Measurements from ENCODE around the gene FBN3.
A peak's percentile ranks its signal among the peaks of the same experiment; 100 is the strongest.

FBN3 gene

DNA sequence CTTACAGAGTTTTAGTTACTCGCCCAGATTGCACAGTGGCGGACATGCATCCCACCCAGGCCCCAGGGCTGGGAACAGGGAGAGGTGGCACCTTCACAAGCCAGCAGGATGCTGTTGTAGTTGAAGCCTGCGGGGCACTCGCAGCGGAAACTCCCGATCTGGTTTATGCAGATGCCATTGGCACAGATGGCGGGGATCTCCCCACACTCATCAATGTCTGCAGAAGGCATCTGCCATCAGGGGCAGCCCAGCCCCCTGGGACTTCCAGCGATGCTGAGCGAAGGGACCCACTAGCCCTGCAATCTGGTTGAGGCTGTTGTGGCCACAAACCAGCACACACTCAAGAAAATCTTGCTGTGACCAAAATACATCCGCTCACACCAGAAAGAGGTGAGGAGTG, 52.2 kb downstream of the FBN3 start:
- no peak overlapping the region for H3K23ac ChIP-seq (ENCODE audit: low read length)
- peaks cover 24% of the 10 kb centered on the region for H3K36me3 ChIP-seq (ENCODE audit: control insufficient read depth, insufficient read depth, low read length)
- H3K4me2 ChIP-seq (ENCODE audit: low read length), result no peak overlapping the region
- no peak overlapping the region for H3K9ac ChIP-seq (ENCODE audit: low read length)
- H3K4me1 ChIP-seq (ENCODE audit: control insufficient read depth, low read depth, low read length), result no peaks in the 10 kb centered on the region
- no peak overlapping the region for H2BK15ac ChIP-seq (replicated peaks; ENCODE audit: low read depth)
- no peak overlapping the region for H2BK120ac ChIP-seq (ENCODE audit: low read depth, low read length)
- H4K8ac ChIP-seq (ENCODE audit: low read depth, low read length), result no peak overlapping the region
- H3K79me2 ChIP-seq (ENCODE audit: control insufficient read depth, insufficient read depth, low read length), result no peaks in the 10 kb centered on the region
- no peak for DNase-seq
- H3K27ac ChIP-seq (ENCODE audit: low read depth, low read length), result no peak overlapping the region
- no peak overlapping the region for H3K56ac ChIP-seq (ENCODE audit: low read length)
- H3K4ac ChIP-seq (ENCODE audit: low read depth, low read length), result no peak overlapping the region
- no peaks in the 10 kb centered on the region for H3K79me1 ChIP-seq (ENCODE audit: low read length)
- no peak overlapping the region for H3K4me3 ChIP-seq (ENCODE audit: low read length)
- no peak overlapping the region for H2BK5ac ChIP-seq (ENCODE audit: low read length)
- WGBS (ENCODE audit: extremely low coverage, insufficient coverage, low lambda C conversion rate), result no CpG with 5 or more reads among the region's 10 CpGs
- H4K5ac ChIP-seq (ENCODE audit: low read length), result no peak overlapping the region
- H2AK5ac ChIP-seq (ENCODE audit: low read length), result no peak overlapping the region
- no peak overlapping the region for H3K18ac ChIP-seq (ENCODE audit: low read length)
- no peaks in the 10 kb centered on the region for H3K27me3 ChIP-seq (ENCODE audit: insufficient read depth, low read length, poor library complexity)

DNA sequence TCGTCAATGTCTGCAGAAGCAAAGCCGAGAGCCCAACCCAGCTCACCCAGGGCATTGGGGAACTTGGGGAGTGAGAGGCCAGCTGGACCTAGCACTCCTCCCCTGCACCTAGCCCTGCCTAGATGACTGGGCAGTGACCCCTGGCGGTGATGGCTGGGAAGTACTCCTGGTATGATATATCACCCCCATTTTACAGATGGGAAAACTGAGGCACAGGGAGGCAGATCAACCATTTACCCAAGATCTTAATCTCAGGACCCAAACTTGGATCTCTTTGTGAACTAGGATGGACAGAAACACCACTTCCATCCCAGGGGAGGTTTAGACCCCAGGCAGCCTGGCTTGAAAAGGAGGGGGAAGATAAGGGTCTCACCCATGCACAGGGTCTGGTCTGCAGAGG, 53.3 kb downstream of the FBN3 start:
- H2BK15ac ChIP-seq (replicated peaks; ENCODE audit: low read depth), result no peak overlapping the region
- no peaks in the 10 kb centered on the region for H3K79me1 ChIP-seq (ENCODE audit: low read length)
- H3K36me3 ChIP-seq (ENCODE audit: control insufficient read depth, insufficient read depth, low read length), result peaks cover 26% of the 10 kb centered on the region
- no peak overlapping the region for H3K18ac ChIP-seq (ENCODE audit: low read length)
- no peak overlapping the region for H3K9ac ChIP-seq (ENCODE audit: low read length)
- no peak overlapping the region for H4K8ac ChIP-seq (ENCODE audit: low read depth, low read length)
- H3K27me3 ChIP-seq (ENCODE audit: insufficient read depth, low read length, poor library complexity), result no peaks in the 10 kb centered on the region
- no peak overlapping the region for H2BK5ac ChIP-seq (ENCODE audit: low read length)
- no peak overlapping the region for H4K5ac ChIP-seq (ENCODE audit: low read length)
- WGBS (ENCODE audit: extremely low coverage, insufficient coverage, low lambda C conversion rate), result no CpG with 5 or more reads among the region's 3 CpGs
- peak overlapping the region; percentile 16 for H3K4me3 ChIP-seq (ENCODE audit: low read length)
- DNase-seq, result no peak
- no peaks in the 10 kb centered on the region for H3K79me2 ChIP-seq (ENCODE audit: control insufficient read depth, insufficient read depth, low read length)
- no peaks in the 10 kb centered on the region for H3K4me1 ChIP-seq (ENCODE audit: control insufficient read depth, low read depth, low read length)
- no peak overlapping the region for H3K27ac ChIP-seq (ENCODE audit: low read depth, low read length)
- H3K56ac ChIP-seq (ENCODE audit: low read length), result no peak overlapping the region
- H3K4ac ChIP-seq (ENCODE audit: low read depth, low read length), result no peak overlapping the region
- H3K4me2 ChIP-seq (ENCODE audit: low read length), result no peak overlapping the region
- no peak overlapping the region for H2AK5ac ChIP-seq (ENCODE audit: low read length)
- no peak overlapping the region for H3K23ac ChIP-seq (ENCODE audit: low read length)
- no peak overlapping the region for H2BK120ac ChIP-seq (ENCODE audit: low read depth, low read length)

DNA sequence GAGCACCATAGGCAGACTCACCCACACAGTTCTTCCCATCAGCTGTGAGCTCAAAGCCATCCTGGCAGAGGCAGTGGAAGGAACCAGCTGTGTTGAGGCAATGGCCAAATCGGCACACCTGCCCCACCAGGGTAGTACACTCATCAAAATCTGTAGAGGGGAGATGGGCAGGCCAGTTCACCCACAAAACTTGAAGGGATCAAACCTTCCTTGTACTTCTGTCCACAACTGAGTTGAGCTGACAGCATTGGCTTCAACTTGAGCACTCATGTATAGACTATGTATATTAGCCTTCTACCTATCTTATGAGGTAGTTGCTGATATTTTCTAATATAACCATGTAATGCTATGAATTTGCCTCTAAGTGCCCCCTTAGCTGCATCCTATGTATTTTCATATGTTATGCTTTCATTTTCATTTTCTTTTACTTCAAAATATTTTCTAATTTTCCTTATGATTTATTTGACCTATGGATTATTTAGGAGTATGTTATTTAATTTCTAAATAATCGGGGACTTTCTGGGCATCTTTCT, 54.0 kb downstream of the FBN3 start:
- no peak overlapping the region for H2BK120ac ChIP-seq (ENCODE audit: low read depth, low read length)
- peak overlapping the region; percentile 13 for H3K4me3 ChIP-seq (ENCODE audit: low read length)
- no peak overlapping the region for H2AK5ac ChIP-seq (ENCODE audit: low read length)
- H3K36me3 ChIP-seq (ENCODE audit: control insufficient read depth, insufficient read depth, low read length), result peaks cover 23% of the 10 kb centered on the region
- H3K79me2 ChIP-seq (ENCODE audit: control insufficient read depth, insufficient read depth, low read length), result no peaks in the 10 kb centered on the region
- no peak overlapping the region for H2BK5ac ChIP-seq (ENCODE audit: low read length)
- WGBS (ENCODE audit: extremely low coverage, insufficient coverage, low lambda C conversion rate), result no CpG with 5 or more reads among the region's 2 CpGs
- no peak overlapping the region for H3K56ac ChIP-seq (ENCODE audit: low read length)
- H3K79me1 ChIP-seq (ENCODE audit: low read length), result no peaks in the 10 kb centered on the region
- no peak overlapping the region for H4K5ac ChIP-seq (ENCODE audit: low read length)
- no peak for DNase-seq
- no peak overlapping the region for H4K8ac ChIP-seq (ENCODE audit: low read depth, low read length)
- H3K4ac ChIP-seq (ENCODE audit: low read depth, low read length), result no peak overlapping the region
- no peak overlapping the region for H2BK15ac ChIP-seq (replicated peaks; ENCODE audit: low read depth)
- H3K9ac ChIP-seq (ENCODE audit: low read length), result no peak overlapping the region
- H3K4me1 ChIP-seq (ENCODE audit: control insufficient read depth, low read depth, low read length), result no peaks in the 10 kb centered on the region
- no peak overlapping the region for H3K18ac ChIP-seq (ENCODE audit: low read length)
- no peak overlapping the region for H3K23ac ChIP-seq (ENCODE audit: low read length)
- H3K27me3 ChIP-seq (ENCODE audit: insufficient read depth, low read length, poor library complexity), result no peaks in the 10 kb centered on the region
- H3K27ac ChIP-seq (ENCODE audit: low read depth, low read length), result no peak overlapping the region
- H3K4me2 ChIP-seq (ENCODE audit: low read length), result no peak overlapping the region

DNA sequence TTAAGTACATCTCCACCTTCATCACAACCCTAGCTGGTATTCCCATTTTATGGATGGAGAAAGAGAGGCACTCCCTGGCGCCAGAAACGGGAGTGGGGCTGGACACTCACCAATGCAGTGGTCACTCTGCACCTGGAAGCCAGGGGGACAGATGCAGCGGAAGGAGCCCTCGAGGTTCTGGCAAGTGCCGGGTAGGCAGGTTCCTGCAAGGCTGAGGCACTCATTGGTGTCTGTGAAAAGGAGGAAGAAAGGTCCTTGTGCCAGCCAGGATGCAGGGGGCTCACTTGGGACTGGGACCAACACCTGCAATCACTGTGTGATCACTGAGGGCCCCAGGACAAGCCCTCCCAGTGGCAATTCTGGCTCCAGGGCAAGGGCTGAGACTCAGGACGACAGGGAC, 55.1 kb downstream of the FBN3 start:
- Histone ChIP-seq H3K4me1 (ENCODE audit: control insufficient read depth, low read depth, low read length) (no peaks in the 10 kb centered on the region), H3K4me3 (ENCODE audit: low read length) (no peak overlapping the region), H3K4me2 (ENCODE audit: low read length) (no peak overlapping the region), H3K23ac (ENCODE audit: low read length) (no peak overlapping the region), H3K18ac (ENCODE audit: low read length) (no peak overlapping the region), H3K27me3 (ENCODE audit: insufficient read depth, low read length, poor library complexity) (no peaks in the 10 kb centered on the region), H4K5ac (ENCODE audit: low read length) (no peak overlapping the region), H2BK15ac (replicated peaks; ENCODE audit: low read depth) (no peak overlapping the region), H2AK5ac (ENCODE audit: low read length) (no peak overlapping the region), H4K8ac (ENCODE audit: low read depth, low read length) (no peak overlapping the region), H3K79me2 (ENCODE audit: control insufficient read depth, insufficient read depth, low read length) (no peaks in the 10 kb centered on the region), H2BK5ac (ENCODE audit: low read length) (no peak overlapping the region), H2BK120ac (ENCODE audit: low read depth, low read length) (no peak overlapping the region), H3K79me1 (ENCODE audit: low read length) (no peaks in the 10 kb centered on the region), H3K9ac (ENCODE audit: low read length) (no peak overlapping the region), H3K36me3 (ENCODE audit: control insufficient read depth, insufficient read depth, low read length) (peaks cover 25% of the 10 kb centered on the region), H3K27ac (ENCODE audit: low read depth, low read length) (no peak overlapping the region), H3K4ac (ENCODE audit: low read depth, low read length) (no peak overlapping the region), H3K56ac (ENCODE audit: low read length) (no peak overlapping the region)
- no peak for DNase-seq
- no CpG with 5 or more reads among the region's 6 CpGs for WGBS (ENCODE audit: extremely low coverage, insufficient coverage, low lambda C conversion rate)

DNA sequence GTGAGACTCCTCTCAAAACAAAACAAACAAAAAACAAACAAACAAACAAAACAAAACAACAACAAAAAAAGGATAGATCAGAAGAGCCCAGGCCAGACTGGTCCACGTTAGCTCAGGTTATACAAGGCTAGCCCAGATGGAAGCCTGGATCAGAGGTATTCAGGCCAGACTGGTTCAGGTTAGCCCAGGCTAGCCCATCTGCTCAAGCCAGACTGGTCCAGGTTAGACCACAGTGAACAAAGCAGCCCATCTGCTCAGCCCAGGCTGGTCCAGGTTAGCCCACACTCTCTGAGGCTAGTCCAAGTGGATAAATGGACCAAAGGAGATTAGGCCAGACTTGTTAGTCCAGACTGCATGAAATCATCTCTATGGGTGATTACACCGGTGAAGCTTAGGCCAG, 55.7 kb downstream of the FBN3 start:
- no peak overlapping the region for H2BK5ac ChIP-seq (ENCODE audit: low read length)
- H3K4ac ChIP-seq (ENCODE audit: low read depth, low read length), result no peak overlapping the region
- peaks cover 27% of the 10 kb centered on the region for H3K36me3 ChIP-seq (ENCODE audit: control insufficient read depth, insufficient read depth, low read length)
- no peak overlapping the region for H2AK5ac ChIP-seq (ENCODE audit: low read length)
- H3K4me1 ChIP-seq (ENCODE audit: control insufficient read depth, low read depth, low read length), result no peaks in the 10 kb centered on the region
- H2BK120ac ChIP-seq (ENCODE audit: low read depth, low read length), result no peak overlapping the region
- H3K4me3 ChIP-seq (ENCODE audit: low read length), result no peak overlapping the region
- WGBS (ENCODE audit: extremely low coverage, insufficient coverage, low lambda C conversion rate), result no CpG with 5 or more reads among the region's 2 CpGs
- no peak overlapping the region for H4K5ac ChIP-seq (ENCODE audit: low read length)
- H3K9ac ChIP-seq (ENCODE audit: low read length), result no peak overlapping the region
- no peak overlapping the region for H3K56ac ChIP-seq (ENCODE audit: low read length)
- no peak for DNase-seq
- H3K23ac ChIP-seq (ENCODE audit: low read length), result no peak overlapping the region
- no peak overlapping the region for H4K8ac ChIP-seq (ENCODE audit: low read depth, low read length)
- H3K18ac ChIP-seq (ENCODE audit: low read length), result no peak overlapping the region
- no peak overlapping the region for H3K27ac ChIP-seq (ENCODE audit: low read depth, low read length)
- no peaks in the 10 kb centered on the region for H3K79me2 ChIP-seq (ENCODE audit: control insufficient read depth, insufficient read depth, low read length)
- H2BK15ac ChIP-seq (replicated peaks; ENCODE audit: low read depth), result no peak overlapping the region
- no peaks in the 10 kb centered on the region for H3K27me3 ChIP-seq (ENCODE audit: insufficient read depth, low read length, poor library complexity)
- H3K4me2 ChIP-seq (ENCODE audit: low read length), result no peak overlapping the region
- no peaks in the 10 kb centered on the region for H3K79me1 ChIP-seq (ENCODE audit: low read length)

DNA sequence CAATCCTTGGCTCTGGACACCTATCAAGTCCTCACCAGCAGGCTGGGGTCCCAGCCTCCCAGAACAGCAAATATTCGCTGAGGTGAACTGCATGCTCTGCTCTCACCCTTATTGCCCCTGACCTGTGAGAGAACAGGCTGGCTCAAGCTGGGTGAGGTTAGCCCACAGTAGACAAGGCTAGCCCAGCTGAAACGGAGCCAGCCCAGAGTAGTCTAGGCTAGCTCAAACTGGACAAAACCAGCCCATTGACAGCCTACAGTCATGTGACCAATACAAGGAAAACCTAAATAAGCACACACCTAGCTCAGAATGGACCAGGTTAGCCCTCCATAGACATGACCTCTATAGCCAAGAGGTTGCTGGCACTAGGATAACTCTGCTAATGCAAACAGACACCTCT, 58.4 kb downstream of the FBN3 start:
- Histone ChIP-seq H3K4ac (ENCODE audit: low read depth, low read length) (no peak overlapping the region), H4K5ac (ENCODE audit: low read length) (no peak overlapping the region), H3K79me1 (ENCODE audit: low read length) (no peaks in the 10 kb centered on the region), H3K4me1 (ENCODE audit: control insufficient read depth, low read depth, low read length) (no peaks in the 10 kb centered on the region), H3K4me3 (ENCODE audit: low read length) (no peak overlapping the region), H4K8ac (ENCODE audit: low read depth, low read length) (no peak overlapping the region), H3K23ac (ENCODE audit: low read length) (no peak overlapping the region), H3K9ac (ENCODE audit: low read length) (no peak overlapping the region), H3K18ac (ENCODE audit: low read length) (no peak overlapping the region), H2BK120ac (ENCODE audit: low read depth, low read length) (no peak overlapping the region), H3K4me2 (ENCODE audit: low read length) (no peak overlapping the region), H2BK15ac (replicated peaks; ENCODE audit: low read depth) (no peak overlapping the region), H3K56ac (ENCODE audit: low read length) (no peak overlapping the region), H3K79me2 (ENCODE audit: control insufficient read depth, insufficient read depth, low read length) (no peaks in the 10 kb centered on the region), H2AK5ac (ENCODE audit: low read length) (no peak overlapping the region), H3K27me3 (ENCODE audit: insufficient read depth, low read length, poor library complexity) (no peaks in the 10 kb centered on the region), H3K36me3 (ENCODE audit: control insufficient read depth, insufficient read depth, low read length) (peaks cover 23% of the 10 kb centered on the region), H2BK5ac (ENCODE audit: low read length) (no peak overlapping the region), H3K27ac (ENCODE audit: low read depth, low read length) (no peak overlapping the region)
- WGBS (ENCODE audit: extremely low coverage, insufficient coverage, low lambda C conversion rate), result no CpG with 5 or more reads among the region's 2 CpGs
- no peak for DNase-seq

All from mesendoderm (in vitro differentiated cells).